BJ (cell line): Measurements from ENCODE around the gene GJC2. TPM values are rescaled to one million over a fixed set of nuclear protein-coding genes. Genes with fewer than 3 reads are reported as not detected.
"Not testable (repeated sequence)": the region's sequence is repeated elsewhere in the genome, so short reads cannot be mapped to it uniquely, and the experiment has no call there.

ENCODE experiments used
- CTCF ChIA-PET: fragments of 350-600 bp; formaldehyde crosslinking; extraction: SDS; loops from one replicate; lab custom pipeline; 2021; ENCODE audit warnings: antibody characterized with exemption, inconsistent platforms; lab: Yijun Ruan, JAX
- POLR2A ChIA-PET: fragments of 300-600 bp; sonication (Branson Sonifier 250); formaldehyde crosslinking; extraction: SDS; loops from one replicate; lab custom pipeline; 2021; ENCODE audit warnings: antibody characterized with exemption; lab: Charles Lee
- DNase-seq: peaks from one replicate; pipeline ENCODE4 v3.0.0-alpha.2; 2011; ENCODE audit warnings: low read depth
- H3K27me3 ChIP-seq: 2 replicates; pipeline ENCODE4 v1.6.0; 2011; ENCODE audit warnings: low read length; ENCODE audit not compliant: control insufficient read depth, insufficient read depth
- H3K36me3 ChIP-seq: 2 replicates; pipeline ENCODE4 v1.5.1; 2011; ENCODE audit warnings: low read length; ENCODE audit not compliant: control insufficient read depth, insufficient read depth
- H3K4me3 ChIP-seq: 2 replicates; pipeline ENCODE4 v1.5.1; 2011; ENCODE audit warnings: low read depth, mild to moderate bottlenecking, control low read depth, low read length
- CTCF ChIP-seq: IDR thresholded peaks from 2 replicates; pipeline ENCODE4 v1.5.1; 2011; ENCODE audit warnings: low read depth, mild to moderate bottlenecking, control low read depth, inconsistent platforms, low read length, moderate library complexity; ENCODE audit not compliant: insufficient read depth
- polyA plus RNA-seq: library from polyadenylated mRNA; depleted of rRNA; stranded (reverse); fragments of >200 nt; gene quantifications from 2 replicates; pipeline ENCODE4 v1.2.3, GENCODE V29; 2011

Gene GJC2
- polyA plus RNA-seq, 1 experiment = 0.92 TPM

DNA sequence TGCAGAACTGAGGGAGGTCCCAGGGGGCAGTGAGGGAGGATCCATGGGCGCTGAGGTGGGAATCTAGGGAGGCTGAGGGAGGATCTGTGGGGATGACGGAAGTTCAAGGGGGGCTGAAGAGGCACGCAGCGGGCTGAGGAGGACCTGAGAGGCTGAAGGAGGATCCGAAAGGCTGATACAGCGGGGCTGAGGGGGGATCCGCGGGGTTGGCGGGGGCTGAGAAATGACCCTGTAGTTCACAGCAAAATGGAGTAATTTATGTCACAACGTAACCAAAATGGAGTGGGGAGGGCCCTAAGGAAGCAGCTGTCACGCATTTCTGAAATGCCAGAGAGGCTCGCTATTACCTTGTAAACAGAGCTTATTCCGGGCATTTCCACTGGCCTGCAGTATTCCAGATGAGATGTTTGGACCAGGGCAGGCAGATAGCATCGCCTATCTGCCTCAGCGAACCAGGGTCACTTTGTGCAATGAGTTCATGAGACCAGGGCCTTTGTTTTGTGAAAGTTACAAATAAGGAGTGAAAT is 39.7 kb upstream of the GJC2 start:
- Histone ChIP-seq H3K36me3 (peaks cover 13% of the 10 kb centered on the region), H3K4me3 (peak overlapping the region; percentile 99), H3K27me3 (no peaks in the 10 kb centered on the region)
- ChIA-PET POLR2A (interaction anchor here (0.5 to 0.8 kb wide), 2 partner anchors 26 to 297 kb away, joined by 3 to 21 read pairs; partner anchors contain the start of gene TRIM11), CTCF (interaction anchor here (0.6 to 2.5 kb wide), 6 partner anchors 9 to 166 kb away, joined by 3 to 8 read pairs (median 5); partner anchors contain the start of gene IBA57)
- TF ChIP-seq CTCF = no peak
- DNase-seq = no peak

- no peak for TF ChIP-seq CTCF
- no peak for DNase-seq
- CTCF ChIA-PET = interaction anchor here (1.1 to 2.5 kb wide), 4 partner anchors 9 to 20 kb away, joined by 3 to 8 read pairs (median 6); no protein-coding TSS in a partner anchor
- peaks cover 13% of the 10 kb centered on the region for H3K36me3 ChIP-seq
- H3K27me3 ChIP-seq = no peaks in the 10 kb centered on the region
- H3K4me3 ChIP-seq = no peak overlapping the region
- POLR2A ChIA-PET = no interaction called here
Observed at GRCh38 chr1:228110556-228110955, 39.2 kb upstream of the GJC2 start.

DNA sequence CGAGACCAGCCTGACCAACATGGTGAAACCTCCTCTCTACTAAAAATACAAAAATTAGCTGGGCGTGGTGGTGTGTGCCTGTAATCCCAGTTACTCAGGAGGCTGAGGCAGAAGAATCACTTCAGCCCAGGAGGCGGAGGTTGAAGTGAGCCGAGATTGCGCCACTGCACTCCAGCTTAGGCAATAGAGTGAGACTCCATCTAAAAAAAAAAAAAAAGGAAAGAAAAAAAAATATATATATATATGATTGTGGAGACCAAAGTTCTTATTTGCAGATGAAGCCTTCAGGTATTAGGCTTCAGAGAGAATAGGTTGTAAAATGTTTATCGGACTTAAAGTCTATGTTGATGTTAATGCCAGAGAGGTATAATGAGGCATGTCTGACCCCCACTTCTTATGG is 38.4 kb upstream of the GJC2 start:
- H3K36me3 ChIP-seq, H3K4me3 ChIP-seq, DNase-seq, POLR2A ChIA-PET, H3K27me3 ChIP-seq: not testable (repeated sequence)
- CTCF ChIA-PET = interaction anchor here (1.1 to 2.5 kb wide), 2 partner anchors 11 to 19 kb away, joined by 3 to 8 read pairs; no protein-coding TSS in a partner anchor

GRCh38 chr1:228112167-228112566 is 37.6 kb upstream of the GJC2 start:
- Histone ChIP-seq H3K4me3 (no peak overlapping the region), H3K36me3 (peaks cover 5% of the 10 kb centered on the region), H3K27me3 (no peaks in the 10 kb centered on the region)
- no peak for DNase-seq
- POLR2A ChIA-PET = no interaction called here
- CTCF ChIA-PET = interaction anchor here (1.4 kb wide), 1 partner anchor 53 kb away, joined by 5 read pairs; the partner anchor contains the start of gene IBA57
- no peak for TF ChIP-seq CTCF

DNA sequence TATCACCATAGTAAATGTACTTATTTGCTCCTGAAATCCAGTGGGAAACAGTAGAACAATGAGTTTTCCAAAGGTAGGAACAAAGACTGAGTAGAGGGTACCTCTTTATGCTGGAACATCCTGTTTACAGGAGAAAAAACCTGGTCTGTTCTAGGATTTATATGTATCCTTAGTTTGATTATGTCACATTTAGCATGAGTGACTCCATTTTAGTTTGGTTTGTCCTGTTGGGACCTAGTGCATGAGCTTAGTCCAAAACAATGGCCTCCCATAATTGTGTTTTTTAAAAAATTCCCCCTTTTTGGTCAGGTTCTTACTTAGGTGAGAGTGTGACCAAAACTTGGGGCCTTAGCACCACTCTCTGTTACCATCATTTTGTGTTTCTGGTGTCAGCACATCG is 37.1 kb upstream of the GJC2 start:
- POLR2A ChIA-PET = no interaction called here
- no peak for DNase-seq

More for the DNA sequence above, 37.1 kb upstream of the GJC2 start:
- no peak for TF ChIP-seq CTCF
- Histone ChIP-seq H3K4me3 (no peak overlapping the region), H3K27me3 (no peaks in the 10 kb centered on the region), H3K36me3 (peaks cover 3% of the 10 kb centered on the region)
- CTCF ChIA-PET = interaction anchor here (1.4 kb wide), 1 partner anchor 53 kb away, joined by 5 read pairs; the partner anchor contains the start of gene IBA57
